ENCODE data around the gene FAM118B. TPM values are rescaled to one million over a fixed set of nuclear protein-coding genes. Genes with fewer than 3 reads are reported as not detected.

Gene FAM118B
- total RNA-seq, 1 donor from 2014 or later: 11.7 TPM

- POLR2A ChIA-PET: no interaction called here
- no peak overlapping the region for H3K4me3 Mint-ChIP-seq
- H3K4me1 Mint-ChIP-seq: peaks cover 16% of the 10 kb centered on the region
- no peak for TF ChIP-seq CTCF (IDR thresholded peaks at IDR 0.05)
- no peaks in the 10 kb centered on the region for H3K27me3 Mint-ChIP-seq
- H3K27ac Mint-ChIP-seq: no peak overlapping the region
- intact Hi-C loops (cut with micrococcal nuclease): loop anchor here (10.0 kb wide), 1 partner anchor 466 kb away; no protein-coding TSS in a partner anchor
- DNase-seq: no peak
- CTCF ChIA-PET: no interaction called here
- H3K9me3 Mint-ChIP-seq: no peaks in the 10 kb centered on the region
- ATAC-seq (ENCODE audit: low read depth): no peak
- peaks cover 52% of the 10 kb centered on the region for H3K36me3 Mint-ChIP-seq (ENCODE audit: low read depth)
These were observed 20.8 kb upstream of the FAM118B start for GRCh38 chr11:126190792-126191191.

GRCh38 chr11:126191379-126192073 lies 20.1 kb upstream of the FAM118B start:
- ChIA-PET POLR2A (no interaction called here), CTCF (no interaction called here)
- no peaks in the 10 kb centered on the region for H3K27me3 Mint-ChIP-seq
- no peak for TF ChIP-seq CTCF (IDR thresholded peaks at IDR 0.05)
- H3K9me3 Mint-ChIP-seq: no peaks in the 10 kb centered on the region
- H3K4me1 Mint-ChIP-seq: peaks cover 16% of the 10 kb centered on the region
- no peak for DNase-seq
- peaks cover 58% of the 10 kb centered on the region for H3K36me3 Mint-ChIP-seq (ENCODE audit: low read depth)
- ATAC-seq (ENCODE audit: low read depth): no peak
- intact Hi-C loops (cut with micrococcal nuclease): loop anchor here (10.0 kb wide), 1 partner anchor 467 kb away; no protein-coding TSS in a partner anchor
- H3K4me3 Mint-ChIP-seq: no peak overlapping the region
- no peak overlapping the region for H3K27ac Mint-ChIP-seq

DNA sequence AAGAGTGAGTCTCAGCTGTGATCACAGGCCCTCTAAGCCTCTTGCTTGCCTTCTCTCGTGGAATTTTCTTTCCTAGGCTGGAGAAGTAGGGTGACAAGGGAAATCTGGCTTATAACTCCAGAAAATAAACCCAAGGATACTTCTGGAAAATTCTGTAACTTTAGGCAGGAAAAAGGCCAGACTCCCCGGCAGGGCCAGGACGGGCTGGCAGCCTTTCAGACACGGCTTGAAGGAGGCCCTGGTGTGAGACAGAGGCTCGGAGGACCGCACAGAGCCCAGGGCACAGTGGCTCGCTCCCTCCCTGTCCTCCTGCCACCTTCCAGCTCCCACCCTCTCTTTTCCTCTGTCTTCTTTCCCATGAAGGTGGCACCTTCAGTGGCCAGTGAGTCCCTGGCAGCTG lies 19.2 kb upstream of the FAM118B start:
- no peak for TF ChIP-seq CTCF (IDR thresholded peaks at IDR 0.05)
- Mint-ChIP-seq H3K36me3 (ENCODE audit: low read depth) (peaks cover 62% of the 10 kb centered on the region), H3K27ac (no peak overlapping the region), H3K4me3 (no peak overlapping the region), H3K4me1 (peaks cover 14% of the 10 kb centered on the region), H3K9me3 (peaks cover 2% of the 10 kb centered on the region), H3K27me3 (no peaks in the 10 kb centered on the region)
- ATAC-seq (ENCODE audit: low read depth): no peak
- intact Hi-C loops (cut with micrococcal nuclease): loop anchor here (10.0 kb wide), 1 partner anchor 468 kb away; no protein-coding TSS in a partner anchor
- ChIA-PET CTCF (no interaction called here), POLR2A (no interaction called here)
- no peak for DNase-seq

- no peak for TF ChIP-seq CTCF (IDR thresholded peaks at IDR 0.05)
- DNase-seq (no peak), ATAC-seq (ENCODE audit: low read depth) (no peak)
- ChIA-PET CTCF (interaction anchor here (0.9 to 1.5 kb wide), 4 partner anchors 10 to 271 kb away, joined by 3 to 7 read pairs (median 4); no protein-coding TSS in a partner anchor), POLR2A (interaction anchor here (0.6 kb wide), 1 partner anchor 573 kb away, joined by 4 read pairs; no protein-coding TSS in a partner anchor)
- H3K4me1 Mint-ChIP-seq: peaks cover 14% of the 10 kb centered on the region
- intact Hi-C loops (cut with micrococcal nuclease): loop anchor here (10.0 kb wide), 1 partner anchor 468 kb away; no protein-coding TSS in a partner anchor
- peaks cover 69% of the 10 kb centered on the region for H3K36me3 Mint-ChIP-seq (ENCODE audit: low read depth)
- no peak overlapping the region for H3K27ac Mint-ChIP-seq
- peaks cover 5% of the 10 kb centered on the region for H3K9me3 Mint-ChIP-seq
- H3K4me3 Mint-ChIP-seq: no peak overlapping the region
- H3K27me3 Mint-ChIP-seq: no peaks in the 10 kb centered on the region
These were observed 18.5 kb upstream of the FAM118B start for GRCh38 chr11:126193038-126193478.

GRCh38 chr11:126194121-126194543 lies 17.4 kb upstream of the FAM118B start:
- peaks cover 3% of the 10 kb centered on the region for H3K4me1 Mint-ChIP-seq
- intact Hi-C loops (cut with micrococcal nuclease): loop anchor here (1.0 to 10.0 kb wide), 3 partner anchors 252 to 469 kb away; no protein-coding TSS in a partner anchor
- peaks cover 78% of the 10 kb centered on the region for H3K36me3 Mint-ChIP-seq (ENCODE audit: low read depth)
- CTCF ChIA-PET: interaction anchor here (0.7 to 1.5 kb wide), 8 partner anchors 9 to 569 kb away, joined by 3 to 7 read pairs (median 3); partner anchors contain the start of gene CHEK1
- TF ChIP-seq CTCF (IDR thresholded peaks at IDR 0.05): no peak
- POLR2A ChIA-PET: no interaction called here
- H3K9me3 Mint-ChIP-seq: peaks cover 6% of the 10 kb centered on the region
- H3K27me3 Mint-ChIP-seq: no peaks in the 10 kb centered on the region
- no peak overlapping the region for H3K4me3 Mint-ChIP-seq
- no peak overlapping the region for H3K27ac Mint-ChIP-seq
- DNase-seq: no peak
- peak; percentile 21 for ATAC-seq (ENCODE audit: low read depth)

All from activated B cell treated with CpG ODN at 0.5 μM for 24 hours (primary cell).